Transverse colon (tissue), 4 donors: ENCODE data around the gene RYR3. TPM values are rescaled to one million over a fixed set of nuclear protein-coding genes. Genes with fewer than 3 reads are reported as not detected.

Experiments
- DNase-seq: peaks from one replicate; pipeline ENCODE4 v3.0.0-alpha.2; 2019
- H3K27ac ChIP-seq, 4 donors: fragments of 200-600 bp; sonication (generic); 2 replicates each; pipeline ENCODE4 v1.5.1; 2016 to 2018; ENCODE audit warnings: inconsistent platforms in 4 of 4
- H3K27me3 ChIP-seq: fragments of 200-600 bp; sonication (generic); 2 replicates; pipeline ENCODE4 v1.5.1; 2017; ENCODE audit warnings: inconsistent platforms
- H3K36me3 ChIP-seq, 4 donors: fragments of 200-600 bp; sonication (generic); 2 replicates each; pipeline ENCODE4 v1.5.1; 2017 to 2019; ENCODE audit warnings: inconsistent platforms in 4 of 4
- H3K4me1 ChIP-seq, 4 donors: fragments of 200-600 bp; sonication (generic); 2 replicates each; pipeline ENCODE4 v1.5.1; 2017 to 2020; ENCODE audit warnings: inconsistent platforms in 4 of 4
- H3K4me3 ChIP-seq, 4 donors: fragments of 200-600 bp; sonication (generic); 1 replicate in 1 of 4; 2 replicates in 3 of 4; pipeline versions ENCODE4 v1.5.1 to v1.6.1; 2017 to 2019; ENCODE audit warnings: inconsistent platforms in 4 of 4
- H3K9me3 ChIP-seq, 2 donors: fragments of 200-600 bp; sonication (generic); 2 replicates each; pipeline ENCODE4 v1.5.1; 2017 to 2019; ENCODE audit warnings: inconsistent platforms in 2 of 2
- EP300 ChIP-seq: sonication (generic); formaldehyde crosslinking; IDR thresholded peaks from one replicate; pipeline ENCODE4 v1.6.1; 2017; ENCODE audit warnings: antibody characterized with exemption, low read depth
- POLR2A ChIP-seq: fragments of 450-650 bp; IDR thresholded peaks from one replicate; pipeline ENCODE4 v1.6.1; 2016; ENCODE audit warnings: antibody characterized with exemption, mild to moderate bottlenecking, moderate library complexity
- POLR2AphosphoS5 ChIP-seq, 3 donors: sonication (generic); formaldehyde crosslinking; IDR thresholded peaks; one replicate each; pipeline ENCODE4 v1.6.1; 2016; ENCODE audit warnings: antibody characterized with exemption in 3 of 3
- WGBS, 2 donors: methylation state at CpG; one replicate each; pipeline ENCODE4 v1.1.5; 2018; ENCODE audit warnings: low coverage in 1 of 2; 5-methylcytosine and 5-hydroxymethylcytosine counted together
- in situ Hi-C, 4 donors: fragments of 200-750 bp; cut with MboI; loops; one replicate each; pipeline versions ENCODE4 v1.15.0 to v1.15.1; 2017; ENCODE audit warnings: low sequenced_read_pairs in 3 of 4, low pct_ligation_motif_present in 1 of 4, low pct_unique_long_range_greater_than_20kb in 1 of 4
- intact Hi-C: fragments of 100-400 bp; cut with DNase I; formaldehyde crosslinking; loops from one replicate; pipeline ENCODE4 v1.15.1; 2023; ENCODE audit warnings: low total_unique reads
- total RNA-seq, 4 donors: library from RNA; depleted of rRNA; stranded (reverse); fragments of >200 nt; gene quantifications; one replicate each; pipeline ENCODE4 v1.1.0, GENCODE V29; 2016
- TF ChIP-seq, protein P1 (sequence below), 5 experiments: fragments of 200-600 bp in 3 of 5; fragments of 450-650 bp in 2 of 5; sonication (generic) in 3 of 5; IDR thresholded peaks; 1 replicate in 2 of 5; 2 replicates in 3 of 5; pipeline ENCODE4 v1.5.1; 2016 to 2017; ENCODE audit warnings: antibody characterized with exemption in 5 of 5, inconsistent platforms in 3 of 5, mild to moderate bottlenecking in 2 of 5, moderate library complexity in 1 of 5

Gene RYR3
- total RNA-seq, 4 donors from 2014 or later, result 0.96 to 9.7 (median 5.4) TPM

GRCh38 chr15:33411596-33412540, 101.1 kb downstream of the RYR3 start:
- no peaks in the 10 kb centered on the region for H3K27me3 ChIP-seq
- in situ Hi-C loops, result no loop called here
- no peaks in the 10 kb centered on the region for H3K4me1 ChIP-seq
- no peak overlapping the region for H3K27ac ChIP-seq
- no peak overlapping the region for H3K4me3 ChIP-seq
- DNase-seq, result no peak
- no peaks in the 10 kb centered on the region for H3K36me3 ChIP-seq
- 67 to 80% methylated on average over 2 to 7 of the region's 7 CpGs for WGBS, 2 donors
- no peaks in the 10 kb centered on the region for H3K9me3 ChIP-seq
- TF ChIP-seq EP300 (no peak), POLR2AphosphoS5 (IDR thresholded peaks at IDR 0.05) (no peak), POLR2A (no peak)
- TF ChIP-seq, protein P1, sequence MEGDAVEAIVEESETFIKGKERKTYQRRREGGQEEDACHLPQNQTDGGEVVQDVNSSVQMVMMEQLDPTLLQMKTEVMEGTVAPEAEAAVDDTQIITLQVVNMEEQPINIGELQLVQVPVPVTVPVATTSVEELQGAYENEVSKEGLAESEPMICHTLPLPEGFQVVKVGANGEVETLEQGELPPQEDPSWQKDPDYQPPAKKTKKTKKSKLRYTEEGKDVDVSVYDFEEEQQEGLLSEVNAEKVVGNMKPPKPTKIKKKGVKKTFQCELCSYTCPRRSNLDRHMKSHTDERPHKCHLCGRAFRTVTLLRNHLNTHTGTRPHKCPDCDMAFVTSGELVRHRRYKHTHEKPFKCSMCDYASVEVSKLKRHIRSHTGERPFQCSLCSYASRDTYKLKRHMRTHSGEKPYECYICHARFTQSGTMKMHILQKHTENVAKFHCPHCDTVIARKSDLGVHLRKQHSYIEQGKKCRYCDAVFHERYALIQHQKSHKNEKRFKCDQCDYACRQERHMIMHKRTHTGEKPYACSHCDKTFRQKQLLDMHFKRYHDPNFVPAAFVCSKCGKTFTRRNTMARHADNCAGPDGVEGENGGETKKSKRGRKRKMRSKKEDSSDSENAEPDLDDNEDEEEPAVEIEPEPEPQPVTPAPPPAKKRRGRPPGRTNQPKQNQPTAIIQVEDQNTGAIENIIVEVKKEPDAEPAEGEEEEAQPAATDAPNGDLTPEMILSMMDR (IDR thresholded peaks at IDR 0.05), result no peak
- intact Hi-C loops, result no loop called here

- intact Hi-C loops (no loop called here), in situ Hi-C loops (no loop called here)
- H3K27ac ChIP-seq, result no peak overlapping the region
- no peak for TF ChIP-seq POLR2A
- TF ChIP-seq EP300, result no peak
- TF ChIP-seq, protein P1 (IDR thresholded peaks at IDR 0.05), result no peak
- TF ChIP-seq POLR2AphosphoS5 (IDR thresholded peaks at IDR 0.05), result no peak
- DNase-seq, result no peak
- no peak overlapping the region for H3K4me3 ChIP-seq
- H3K9me3 ChIP-seq, result no peaks in the 10 kb centered on the region
- no peaks in the 10 kb centered on the region for H3K4me1 ChIP-seq
- WGBS, 2 donors, result 52 to 68% methylated on average over 4 of the region's 4 CpGs
- H3K27me3 ChIP-seq, result no peaks in the 10 kb centered on the region
- H3K36me3 ChIP-seq, result no peaks in the 10 kb centered on the region
Observed at GRCh38 chr15:33419701-33420100, 108.9 kb downstream of the RYR3 start.

DNA sequence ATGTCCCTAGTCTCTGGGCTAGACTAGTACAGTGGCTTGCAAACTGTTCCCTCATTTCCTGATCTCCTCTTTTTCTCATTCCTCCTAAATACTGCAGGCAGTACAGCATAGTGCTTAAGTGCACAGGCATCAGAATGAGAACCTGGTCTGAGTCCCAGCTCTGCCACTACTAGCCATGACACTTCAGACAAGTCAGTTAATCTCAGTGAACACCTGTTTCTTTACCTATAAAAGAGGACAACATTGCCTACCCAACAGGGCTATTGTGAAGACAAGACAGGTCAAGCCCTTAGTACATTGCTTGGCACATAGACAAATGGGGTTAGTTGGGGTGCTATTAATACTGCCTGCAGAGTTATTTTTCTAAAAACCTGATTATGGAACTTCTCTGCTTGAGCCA, 113.3 kb downstream of the RYR3 start:
- in situ Hi-C loops (no loop called here), intact Hi-C loops (no loop called here)
- DNase-seq, result no peak

DNA sequence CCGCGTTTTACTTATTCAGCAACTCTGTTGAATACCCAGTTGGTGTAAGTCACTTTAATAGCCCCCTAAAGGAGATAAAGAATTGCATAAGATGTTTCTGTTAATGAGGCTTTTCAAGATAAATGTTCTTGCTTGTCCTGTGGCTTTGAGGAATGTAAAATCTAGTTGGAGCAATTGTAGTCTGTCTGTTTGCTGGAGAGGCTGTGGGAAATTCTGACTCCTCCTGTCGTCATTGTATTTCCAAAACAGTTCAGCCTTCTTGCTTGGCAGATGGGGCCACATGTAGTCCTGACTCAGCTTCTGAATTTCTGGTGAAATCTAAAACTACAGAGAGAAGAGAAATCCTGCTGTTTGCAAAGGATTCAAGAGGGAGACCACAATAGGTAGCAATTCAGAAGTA, 114.4 kb downstream of the RYR3 start:
- in situ Hi-C loops (no loop called here), intact Hi-C loops (no loop called here)
- DNase-seq, result no peak
- 61 to 68% methylated on average over 3 of the region's 3 CpGs for WGBS, 2 donors
- Histone ChIP-seq H3K4me1 (no peaks in the 10 kb centered on the region), H3K36me3 (no peaks in the 10 kb centered on the region), H3K27ac (no peak overlapping the region), H3K9me3 (no peaks in the 10 kb centered on the region), H3K27me3 (no peaks in the 10 kb centered on the region), H3K4me3 (no peak overlapping the region)
- TF ChIP-seq POLR2AphosphoS5 (IDR thresholded peaks at IDR 0.05), result no peak

More for the DNA sequence above, 113.3 kb downstream of the RYR3 start:
- Histone ChIP-seq H3K9me3 (no peaks in the 10 kb centered on the region), H3K36me3 (no peaks in the 10 kb centered on the region), H3K27ac (no peak overlapping the region), H3K4me3 (no peak overlapping the region), H3K27me3 (no peaks in the 10 kb centered on the region), H3K4me1 (no peaks in the 10 kb centered on the region)
- TF ChIP-seq POLR2A (no peak), EP300 (no peak), POLR2AphosphoS5 (IDR thresholded peaks at IDR 0.05) (no peak)
- TF ChIP-seq, protein P1 (IDR thresholded peaks at IDR 0.05), result no peak
